HepG2 (cell line): ENCODE data around the gene LRRC25.

Experiments
- SIN3A ChIP-seq: IDR thresholded peaks from 2 replicates; pipeline ENCODE4 v1.6.1; 2011; ENCODE audit warnings: low read depth, mild to moderate bottlenecking, control low read depth, low read length, borderline replicate concordance
- TCF7L2 ChIP-seq: IDR thresholded peaks from 2 replicates; pipeline ENCODE4 v1.6.1; 2011; ENCODE audit warnings: mild to moderate bottlenecking, low read depth, low read length, moderate library complexity
- ZNF572 ChIP-seq: sonication (generic); formaldehyde crosslinking; IDR thresholded peaks from 2 replicates; pipeline ENCODE4 v1.5.1; 2020; ENCODE audit warnings: mild to moderate bottlenecking, missing genetic modification reagents

DNA sequence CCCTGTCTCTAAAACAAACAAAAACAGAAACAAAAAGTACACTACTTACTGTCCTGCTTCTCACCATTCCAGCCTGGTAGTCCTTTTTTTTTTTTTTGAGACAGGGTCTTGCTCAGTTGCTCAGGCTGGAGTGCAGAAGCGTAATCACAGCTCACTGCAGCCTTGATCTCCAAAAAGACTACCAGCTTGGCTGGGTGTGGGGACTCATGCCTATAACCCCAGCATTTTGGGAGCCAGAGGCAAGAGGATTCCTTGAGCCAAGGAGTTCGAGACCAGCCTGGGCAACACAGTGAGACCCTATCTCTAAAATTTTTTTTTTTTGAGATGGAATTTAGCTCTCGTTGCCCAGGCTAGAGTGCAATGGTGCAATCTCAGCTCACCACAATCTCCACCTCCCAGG is 16.6 kb downstream of the LRRC25 start:
- TF ChIP-seq ZNF572 = no peak
- no peak for TF ChIP-seq SIN3A
- no peak for TF ChIP-seq TCF7L2
